Osteoblast (primary cell): ENCODE measurements around the gene TOE1. TPM values are rescaled to one million over a fixed set of nuclear protein-coding genes. Genes with fewer than 3 reads are reported as not detected.

Source experiments
- DNase-seq: peaks from one replicate; pipeline ENCODE4 v3.0.0; 2011; ENCODE audit warnings: low spot score, mixed read lengths; ENCODE audit not compliant: insufficient read length; ENCODE audit errors: missing footprints
- H2AFZ ChIP-seq: 2 replicates; pipeline ENCODE4 v1.6.0; 2011; ENCODE audit warnings: mild to moderate bottlenecking, low read length
- H3K27ac ChIP-seq: 2 replicates; pipeline ENCODE4 v1.5.1; 2011; ENCODE audit warnings: mild to moderate bottlenecking, low read depth, low read length, moderate library complexity
- H3K27me3 ChIP-seq: 2 replicates; pipeline ENCODE4 v1.6.0; 2012; ENCODE audit warnings: mild to moderate bottlenecking, control low read depth, inconsistent platforms, low read length, moderate library complexity; ENCODE audit not compliant: insufficient read depth
- H3K36me3 ChIP-seq: 2 replicates; pipeline ENCODE4 v1.5.1; 2011; ENCODE audit warnings: mild to moderate bottlenecking, low read length, control low read depth, moderate library complexity; ENCODE audit not compliant: insufficient read depth
- H3K4me1 ChIP-seq: 2 replicates; pipeline ENCODE4 v1.5.1; 2011; ENCODE audit warnings: mild to moderate bottlenecking, low read length, control low read depth, moderate library complexity; ENCODE audit not compliant: insufficient read depth
- H3K4me2 ChIP-seq: 2 replicates; pipeline ENCODE4 v1.6.0; 2011; ENCODE audit warnings: mild to moderate bottlenecking, low read length; ENCODE audit not compliant: insufficient read depth
- H3K4me3 ChIP-seq: fragments of 200-600 bp; sonication (generic); 3 replicates; pipeline ENCODE4 v1.5.1; 2012; ENCODE audit warnings: mild to moderate bottlenecking, low read length, inconsistent platforms; ENCODE audit not compliant: insufficient read depth
- H3K79me2 ChIP-seq: 2 replicates; pipeline ENCODE4 v1.6.0; 2012; ENCODE audit warnings: mild to moderate bottlenecking, low read length, control low read depth, inconsistent platforms; ENCODE audit not compliant: insufficient read depth
- H3K9me3 ChIP-seq: 2 replicates; pipeline ENCODE4 v1.5.1; 2011; ENCODE audit warnings: low read depth, low read length, control low read depth
- H4K20me1 ChIP-seq: 2 replicates; pipeline ENCODE4 v1.6.0; 2012; ENCODE audit warnings: mild to moderate bottlenecking, low read length, control low read depth; ENCODE audit not compliant: insufficient read depth
- CTCF ChIP-seq: IDR thresholded peaks from 2 replicates; pipeline ENCODE4 v1.5.1; 2011; ENCODE audit warnings: mild to moderate bottlenecking, low read depth, low read length, moderate library complexity; ENCODE audit errors: extremely low read depth
- total RNA-seq: library from RNA; depleted of rRNA; stranded (reverse); fragments of >200 nt; gene quantifications from 2 replicates; pipeline ENCODE4 v1.2.3, GENCODE V29; 2012

The TOE1 gene
- total RNA-seq, 1 donor = 6.5 TPM

GRCh38 chr1:45326627-45327623, 13.0 kb upstream of the TOE1 start, which contains the start of gene HPDL:
Gene HPDL (plus strand): TSS chr1:45326895. CDS start chr1:45327149, 254 bp downstream.
- peaks cover 11% of the 10 kb centered on the region for H3K36me3 ChIP-seq
- H3K27me3 ChIP-seq = no peaks in the 10 kb centered on the region
- H3K9me3 ChIP-seq = no peaks in the 10 kb centered on the region
- no peaks in the 10 kb centered on the region for H4K20me1 ChIP-seq
- TF ChIP-seq CTCF = no peak
- peaks cover 8% of the 10 kb centered on the region for H3K4me1 ChIP-seq
- H3K4me2 ChIP-seq = peak within 1 kb of the TSS; percentile 88
- H3K79me2 ChIP-seq = no peaks in the 10 kb centered on the region
- peak within 1 kb of the TSS; percentile 90 for H2AFZ ChIP-seq
- peak within 1 kb of the TSS; percentile 74 for H3K4me3 ChIP-seq
- H3K27ac ChIP-seq = no peak within 1 kb of the TSS
- DNase-seq = peak; percentile 89

GRCh38 chr1:45327644-45328515, 12.1 kb upstream of the TOE1 start:
- Histone ChIP-seq H3K36me3 (peaks cover 11% of the 10 kb centered on the region), H3K4me1 (peaks cover 8% of the 10 kb centered on the region), H4K20me1 (no peaks in the 10 kb centered on the region), H3K79me2 (no peaks in the 10 kb centered on the region), H3K4me3 (no peak overlapping the region), H2AFZ (no peak overlapping the region), H3K27ac (no peak overlapping the region), H3K9me3 (no peaks in the 10 kb centered on the region), H3K4me2 (peak overlapping the region; percentile 88), H3K27me3 (no peaks in the 10 kb centered on the region)
- DNase-seq = peak; percentile 32
- TF ChIP-seq CTCF = no peak

- H3K27me3 ChIP-seq = no peaks in the 10 kb centered on the region
- peaks cover 8% of the 10 kb centered on the region for H3K4me1 ChIP-seq
- H3K4me3 ChIP-seq = no peak overlapping the region
- TF ChIP-seq CTCF = no peak
- no peak for DNase-seq
- no peak overlapping the region for H3K27ac ChIP-seq
- H4K20me1 ChIP-seq = no peaks in the 10 kb centered on the region
- no peak overlapping the region for H2AFZ ChIP-seq
- peaks cover 16% of the 10 kb centered on the region for H3K36me3 ChIP-seq
- no peak overlapping the region for H3K4me2 ChIP-seq
- H3K9me3 ChIP-seq = no peaks in the 10 kb centered on the region
- no peaks in the 10 kb centered on the region for H3K79me2 ChIP-seq
Measured at GRCh38 chr1:45328680-45329079, 11.3 kb upstream of the TOE1 start.

- no peak for TF ChIP-seq CTCF
Measured at GRCh38 chr1:45329445-45329844, 10.5 kb upstream of the TOE1 start.

More at GRCh38 chr1:45329445-45329844, 10.5 kb upstream of the TOE1 start:
- Histone ChIP-seq H3K4me2 (no peak overlapping the region), H3K27ac (no peak overlapping the region), H3K4me1 (peaks cover 8% of the 10 kb centered on the region), H3K4me3 (no peak overlapping the region), H4K20me1 (no peaks in the 10 kb centered on the region), H3K36me3 (peaks cover 19% of the 10 kb centered on the region), H3K79me2 (no peaks in the 10 kb centered on the region), H3K27me3 (no peaks in the 10 kb centered on the region), H3K9me3 (no peaks in the 10 kb centered on the region), H2AFZ (no peak overlapping the region)
- no peak for DNase-seq
